ENCODE measurements around the gene DLG2. TPM values are rescaled to one million over a fixed set of nuclear protein-coding genes. Genes with fewer than 3 reads are reported as not detected.
A peak's percentile ranks its signal among the peaks of the same experiment; 100 is the strongest.

DLG2 gene
- total and polyA plus RNA-seq, 12 donors, result 1.0 to 14.8 (median 7.4) TPM

- Histone ChIP-seq H3K27me3 (no peaks in the 10 kb centered on the region), H3K4me3 (no peak overlapping the region), H3K9me3 (peaks cover 0 to 16% (median 9%) of the 10 kb centered on the region in 11 donors), H3K4me1 (peaks cover 0 to 7% (median 0%) of the 10 kb centered on the region in 9 donors), H3K36me3 (no peaks in the 10 kb centered on the region), H3K27ac (no peak overlapping the region)
- ATAC-seq (peak in 2 of 8 donors; percentile 53 to 73), DNase-seq (no peak)
- no peak for TF ChIP-seq CTCF (IDR thresholded peaks at IDR 0.05)
- 20 to 42% methylated on average over 3 of the region's 3 CpGs for WGBS, 2 donors
- intact Hi-C loops (cut with DNase I), result no loop called here
Observed at GRCh38 chr11:85099522-85099921, 527.6 kb downstream of the DLG2 start.

DNA sequence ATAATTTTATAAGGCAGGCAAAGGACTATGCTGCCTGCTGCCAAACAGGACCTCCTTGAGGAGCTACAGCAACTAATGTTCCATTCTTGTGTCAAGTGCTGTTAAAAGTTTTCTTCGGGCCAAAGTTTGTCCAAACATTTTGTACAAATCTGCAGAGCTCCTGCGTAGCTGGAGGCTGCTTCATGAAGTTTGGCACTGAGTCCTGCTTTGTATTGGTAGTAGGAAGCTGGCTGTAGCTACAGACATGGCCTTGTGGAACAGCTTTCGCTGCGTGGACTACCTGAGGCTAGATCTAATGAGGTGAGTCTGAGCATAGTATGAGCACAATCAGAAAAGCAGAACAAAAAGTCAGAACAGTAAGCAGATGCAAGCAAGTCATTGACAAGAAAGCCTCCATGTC is 528.1 kb downstream of the DLG2 start:
- DNase-seq, result no peak
- WGBS, 2 donors, result 35 to 46% methylated on average over 4 of the region's 4 CpGs
- peak in 3 of 8 donors; percentile 58 to 73 (median 72) for ATAC-seq
- intact Hi-C loops (cut with DNase I), result no loop called here
- Histone ChIP-seq H3K4me3 (no peak overlapping the region), H3K27me3 (no peaks in the 10 kb centered on the region), H3K9me3 (peaks cover 0 to 16% (median 9%) of the 10 kb centered on the region in 11 donors), H3K4me1 (peaks cover 0 to 7% (median 0%) of the 10 kb centered on the region in 9 donors), H3K27ac (no peak overlapping the region), H3K36me3 (no peaks in the 10 kb centered on the region)
- no peak for TF ChIP-seq CTCF (IDR thresholded peaks at IDR 0.05)

- ATAC-seq (no peak), DNase-seq (no peak)
- intact Hi-C loops (cut with DNase I), result no loop called here
- Histone ChIP-seq H3K4me3 (no peak overlapping the region), H3K27ac (no peak overlapping the region), H3K36me3 (no peaks in the 10 kb centered on the region), H3K9me3 (peaks cover 0 to 3% (median 0%) of the 10 kb centered on the region in 11 donors), H3K27me3 (no peaks in the 10 kb centered on the region), H3K4me1 (peaks cover 0 to 7% (median 0%) of the 10 kb centered on the region in 9 donors)
- no peak for TF ChIP-seq CTCF (IDR thresholded peaks at IDR 0.05)
- 83 to 90% methylated on average over 6 of the region's 6 CpGs for WGBS, 2 donors
Observed at GRCh38 chr11:85096939-85097338, 530.2 kb downstream of the DLG2 start.

- ATAC-seq, result no peak
- Histone ChIP-seq H3K9me3 (peaks cover 0 to 3% (median 0%) of the 10 kb centered on the region in 11 donors), H3K36me3 (no peaks in the 10 kb centered on the region), H3K27me3 (no peaks in the 10 kb centered on the region), H3K4me1 (peaks cover 0 to 7% (median 0%) of the 10 kb centered on the region in 9 donors), H3K27ac (no peak overlapping the region), H3K4me3 (no peak overlapping the region)
- intact Hi-C loops (cut with DNase I), result no loop called here
- no peak for DNase-seq
- no peak for TF ChIP-seq CTCF (IDR thresholded peaks at IDR 0.05)
Observed at GRCh38 chr11:85095239-85095638, 531.9 kb downstream of the DLG2 start.

Measured in heart right ventricle (tissue), 16 donors.